ENCODE results near the gene SLC24A3.

The SLC24A3 gene

GRCh38 chr20:19344341-19344740 is 131.9 kb downstream of the SLC24A3 start:
- DNase-seq (ENCODE audit: low spot score) = no peak

GRCh38 chr20:19347943-19348456 is 135.6 kb downstream of the SLC24A3 start:
- no peak for DNase-seq (ENCODE audit: low spot score)

GRCh38 chr20:19348582-19348981 is 136.1 kb downstream of the SLC24A3 start:
- no peak for DNase-seq (ENCODE audit: low spot score)

GRCh38 chr20:19349879-19350278 is 137.4 kb downstream of the SLC24A3 start:
- no peak for DNase-seq (ENCODE audit: low spot score)

GRCh38 chr20:19351542-19351941 is 139.1 kb downstream of the SLC24A3 start:
- no peak for DNase-seq (ENCODE audit: low spot score)

GRCh38 chr20:19354950-19355349 is 142.5 kb downstream of the SLC24A3 start:
- no peak for DNase-seq (ENCODE audit: low spot score)

GRCh38 chr20:19361790-19362189 is 149.3 kb downstream of the SLC24A3 start:
- DNase-seq (ENCODE audit: low spot score) = no peak

GRCh38 chr20:19363476-19363875 is 151.0 kb downstream of the SLC24A3 start:
- DNase-seq (ENCODE audit: low spot score) = no peak

GRCh38 chr20:19367591-19367990 is 155.1 kb downstream of the SLC24A3 start:
- DNase-seq (ENCODE audit: low spot score) = no peak

- no peak for DNase-seq (ENCODE audit: low spot score)
These were observed 155.9 kb downstream of the SLC24A3 start for GRCh38 chr20:19368351-19368750.

GRCh38 chr20:19370076-19371075 is 157.9 kb downstream of the SLC24A3 start:
- DNase-seq (ENCODE audit: low spot score) = no peak

GRCh38 chr20:19371112-19371511 is 158.7 kb downstream of the SLC24A3 start:
- no peak for DNase-seq (ENCODE audit: low spot score)

- no peak for DNase-seq (ENCODE audit: low spot score)
These were observed 161.8 kb downstream of the SLC24A3 start for GRCh38 chr20:19374216-19374615.

GRCh38 chr20:19375395-19375794 is 163.0 kb downstream of the SLC24A3 start:
- DNase-seq (ENCODE audit: low spot score) = no peak

- no peak for DNase-seq (ENCODE audit: low spot score)
These were observed 163.4 kb downstream of the SLC24A3 start for GRCh38 chr20:19375801-19376200.

- no peak for DNase-seq (ENCODE audit: low spot score)
These were observed 164.2 kb downstream of the SLC24A3 start for GRCh38 chr20:19376451-19377229.

GRCh38 chr20:19378058-19378457 is 165.6 kb downstream of the SLC24A3 start:
- no peak for DNase-seq (ENCODE audit: low spot score)

GRCh38 chr20:19380211-19380610 is 167.8 kb downstream of the SLC24A3 start:
- DNase-seq (ENCODE audit: low spot score) = no peak

- no peak for DNase-seq (ENCODE audit: low spot score)
These were observed 169.5 kb downstream of the SLC24A3 start for GRCh38 chr20:19381947-19382346.

- DNase-seq (ENCODE audit: low spot score) = no peak
These were observed 170.2 kb downstream of the SLC24A3 start for GRCh38 chr20:19382386-19383340.

GRCh38 chr20:19384940-19385339 is 172.5 kb downstream of the SLC24A3 start:
- DNase-seq (ENCODE audit: low spot score) = no peak

- no peak for DNase-seq (ENCODE audit: low spot score)
These were observed 174.8 kb downstream of the SLC24A3 start for GRCh38 chr20:19387251-19387650.

Measured in HuH-7.5 (cell line).